Sigmoid colon (tissue), 7 donors: ENCODE measurements around the gene DENND1B. TPM values are rescaled to one million over a fixed set of nuclear protein-coding genes. Genes with fewer than 3 reads are reported as not detected.

ENCODE experiments used
- DNase-seq: peaks from one replicate; pipeline ENCODE4 v3.0.0-alpha.2; 2019
- H3K27ac ChIP-seq, 4 donors: fragments of 200-600 bp; sonication (generic); one replicate each; pipeline ENCODE4 v1.5.1; 2016 to 2019; ENCODE audit warnings: mild to moderate bottlenecking in 1 of 4
- H3K27me3 ChIP-seq, 3 donors: fragments of 200-600 bp; sonication (generic); one replicate each; pipeline ENCODE4 v1.5.1; 2019; ENCODE audit warnings: mild to moderate bottlenecking in 1 of 3
- H3K36me3 ChIP-seq, 4 donors: fragments of 200-600 bp; sonication (generic); one replicate each; pipeline ENCODE4 v1.5.1; 2016 to 2019
- H3K4me1 ChIP-seq, 4 donors: fragments of 200-600 bp; sonication (generic); one replicate each; pipeline ENCODE4 v1.5.1; 2017 to 2019
- H3K4me3 ChIP-seq, 4 donors: fragments of 200-600 bp; sonication (generic); one replicate each; pipeline ENCODE4 v1.5.1; 2017 to 2019; ENCODE audit warnings: mild to moderate bottlenecking in 2 of 4, moderate library complexity in 1 of 4
- H3K9me3 ChIP-seq, 4 donors: fragments of 200-600 bp in 3 of 4; sonication (generic) in 3 of 4; one replicate each; pipeline versions ENCODE4 v1.5.1 to v1.6.1; 2013 to 2019
- EP300 ChIP-seq, 4 donors: sonication (generic); formaldehyde crosslinking; IDR thresholded peaks; one replicate each; pipeline ENCODE4 v1.6.1; 2017; ENCODE audit warnings: antibody characterized with exemption in 4 of 4
- POLR2A ChIP-seq, 2 donors: fragments of 450-650 bp; IDR thresholded peaks; one replicate each; pipeline ENCODE4 v1.6.1; 2016; ENCODE audit warnings: antibody characterized with exemption in 2 of 2, mild to moderate bottlenecking in 2 of 2, moderate library complexity in 2 of 2
- POLR2AphosphoS5 ChIP-seq, 4 donors: sonication (generic); formaldehyde crosslinking; IDR thresholded peaks; one replicate each; pipeline ENCODE4 v1.6.1; 2017; ENCODE audit warnings: antibody characterized with exemption in 4 of 4
- WGBS, 2 donors: extraction: QIAGEN DNeasy Blood & Tissue Kit; methylation state at CpG; one replicate each; pipeline ENCODE4 v1.1.7; 2013; 5-methylcytosine and 5-hydroxymethylcytosine counted together
- intact Hi-C: fragments of 100-400 bp; cut with DNase I; formaldehyde crosslinking; loops from one replicate; pipeline ENCODE4 v1.15.1; 2023
- polyA plus RNA-seq, 3 donors: library from polyadenylated mRNA; stranded (reverse); fragments of 200-250 nt; gene quantifications; one replicate each; pipeline ENCODE4 v1.2.3, GENCODE V29; 2013
- total RNA-seq, 4 donors: library from RNA; depleted of rRNA; stranded (reverse); fragments of >200 nt; gene quantifications; one replicate each; pipeline ENCODE4 v1.1.0, GENCODE V29; 2016
- TF ChIP-seq, protein P1 (sequence below), 4 experiments: fragments of 450-650 bp in 3 of 4; fragments of 200-600 bp in 1 of 4; IDR thresholded peaks; one replicate each; pipeline ENCODE4 v1.5.1; 2016 to 2019; ENCODE audit warnings: antibody characterized with exemption in 4 of 4, mild to moderate bottlenecking in 3 of 4, moderate library complexity in 2 of 4
- donor health status: healthy with polysubstance abuse.
- donor health status: Bipolar disorder and iron deficiency.
- donor health status: healthy.

Gene DENND1B
- total and polyA plus RNA-seq, 7 donors = 6.6 to 16.8 (median 9.5) TPM

DNA sequence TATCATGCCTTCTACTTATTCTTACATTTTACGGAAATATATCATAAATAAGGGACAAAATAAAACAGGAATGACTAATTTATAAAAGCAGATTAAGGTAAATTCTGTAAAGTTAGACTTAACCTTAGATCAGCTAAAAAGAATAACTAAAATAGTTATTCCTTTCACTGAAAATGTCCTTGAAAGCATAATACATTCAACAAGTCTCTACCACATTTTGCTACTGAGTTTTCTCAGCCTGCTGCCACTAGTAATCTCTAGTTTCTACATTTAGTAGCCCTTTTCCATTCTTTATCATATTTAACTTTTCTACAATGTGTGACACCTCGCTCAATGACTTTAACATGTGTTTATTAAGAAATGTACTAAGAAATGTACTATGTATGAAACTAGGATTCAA, 89.0 kb downstream of the DENND1B start:
- Histone ChIP-seq H3K9me3 (peaks cover 0 to 6% (median 3%) of the 10 kb centered on the region in 4 donors), H3K36me3 (no peaks in the 10 kb centered on the region), H3K27me3 (no peaks in the 10 kb centered on the region), H3K27ac (no peak overlapping the region), H3K4me3 (no peak overlapping the region), H3K4me1 (no peaks in the 10 kb centered on the region)
- TF ChIP-seq EP300 (IDR thresholded peaks at IDR 0.05) (no peak), POLR2AphosphoS5 (IDR thresholded peaks at IDR 0.05) (no peak), POLR2A (IDR thresholded peaks at IDR 0.05) (no peak)
- TF ChIP-seq, protein P1, sequence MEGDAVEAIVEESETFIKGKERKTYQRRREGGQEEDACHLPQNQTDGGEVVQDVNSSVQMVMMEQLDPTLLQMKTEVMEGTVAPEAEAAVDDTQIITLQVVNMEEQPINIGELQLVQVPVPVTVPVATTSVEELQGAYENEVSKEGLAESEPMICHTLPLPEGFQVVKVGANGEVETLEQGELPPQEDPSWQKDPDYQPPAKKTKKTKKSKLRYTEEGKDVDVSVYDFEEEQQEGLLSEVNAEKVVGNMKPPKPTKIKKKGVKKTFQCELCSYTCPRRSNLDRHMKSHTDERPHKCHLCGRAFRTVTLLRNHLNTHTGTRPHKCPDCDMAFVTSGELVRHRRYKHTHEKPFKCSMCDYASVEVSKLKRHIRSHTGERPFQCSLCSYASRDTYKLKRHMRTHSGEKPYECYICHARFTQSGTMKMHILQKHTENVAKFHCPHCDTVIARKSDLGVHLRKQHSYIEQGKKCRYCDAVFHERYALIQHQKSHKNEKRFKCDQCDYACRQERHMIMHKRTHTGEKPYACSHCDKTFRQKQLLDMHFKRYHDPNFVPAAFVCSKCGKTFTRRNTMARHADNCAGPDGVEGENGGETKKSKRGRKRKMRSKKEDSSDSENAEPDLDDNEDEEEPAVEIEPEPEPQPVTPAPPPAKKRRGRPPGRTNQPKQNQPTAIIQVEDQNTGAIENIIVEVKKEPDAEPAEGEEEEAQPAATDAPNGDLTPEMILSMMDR (IDR thresholded peaks at IDR 0.05) = no peak
- DNase-seq = no peak
- 93 to 94% methylated on average over 2 of the region's 2 CpGs for WGBS, 2 donors
- intact Hi-C loops = no loop called here

DNA sequence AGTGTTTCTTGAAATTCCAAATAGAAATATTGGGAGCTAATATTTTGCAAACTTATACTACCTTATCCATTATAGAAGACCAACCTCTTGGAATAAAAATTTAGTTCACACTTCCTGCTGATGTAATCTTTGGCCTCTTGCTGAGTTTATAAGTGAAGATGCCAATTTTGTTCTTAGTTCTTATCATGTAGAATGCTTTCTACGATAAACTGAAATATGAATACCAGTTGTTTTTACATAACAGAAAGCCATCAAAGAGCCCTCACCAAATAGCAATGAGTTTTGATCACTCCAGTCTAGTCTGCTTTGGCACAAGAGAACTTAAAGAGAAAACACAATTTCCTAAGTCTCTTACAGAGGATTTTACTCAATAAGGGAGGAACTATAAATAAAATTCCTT, 89.5 kb downstream of the DENND1B start:
- Histone ChIP-seq H3K4me3 (no peak overlapping the region), H3K27ac (no peak overlapping the region), H3K4me1 (no peaks in the 10 kb centered on the region), H3K36me3 (no peaks in the 10 kb centered on the region), H3K27me3 (no peaks in the 10 kb centered on the region), H3K9me3 (peaks cover 0 to 6% (median 3%) of the 10 kb centered on the region in 4 donors)
- intact Hi-C loops = no loop called here
- TF ChIP-seq POLR2AphosphoS5 (IDR thresholded peaks at IDR 0.05) (no peak), POLR2A (IDR thresholded peaks at IDR 0.05) (no peak), EP300 (IDR thresholded peaks at IDR 0.05) (no peak)
- TF ChIP-seq, protein P1 (IDR thresholded peaks at IDR 0.05) = no peak
- WGBS, 2 donors = 16 to 52% methylated on average over 1 of the region's 1 CpG
- DNase-seq = no peak

DNA sequence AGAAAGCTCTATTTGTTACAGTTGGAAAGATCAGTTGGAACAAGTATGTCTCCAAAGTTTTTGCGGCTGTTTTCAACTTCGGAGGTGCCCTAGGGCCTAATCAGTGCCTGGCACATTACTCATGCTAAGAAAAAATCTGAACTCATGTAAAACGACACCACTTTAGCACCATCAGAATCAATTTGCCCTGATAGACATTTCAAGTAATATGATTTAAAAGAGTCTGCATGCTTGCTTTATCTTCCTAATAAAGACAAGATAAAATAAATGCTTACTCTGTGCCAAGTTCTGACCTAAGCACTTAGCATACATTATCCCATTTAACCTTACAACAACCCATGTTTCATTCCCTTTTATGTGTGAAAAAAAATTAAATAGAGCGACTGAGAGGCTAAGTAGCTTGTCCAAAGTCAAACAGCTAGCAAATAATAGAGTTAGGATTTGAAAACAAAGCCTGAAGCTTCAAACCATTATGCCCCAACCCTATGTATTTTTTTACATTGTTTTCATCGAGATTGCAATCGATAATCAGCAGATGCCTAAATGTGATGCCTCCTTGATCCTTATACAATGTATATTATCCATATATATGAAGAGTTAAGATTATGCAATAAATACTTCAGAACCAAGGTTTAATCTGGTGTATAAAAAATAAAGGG, 91.3 kb downstream of the DENND1B start:
- intact Hi-C loops = no loop called here

DNA sequence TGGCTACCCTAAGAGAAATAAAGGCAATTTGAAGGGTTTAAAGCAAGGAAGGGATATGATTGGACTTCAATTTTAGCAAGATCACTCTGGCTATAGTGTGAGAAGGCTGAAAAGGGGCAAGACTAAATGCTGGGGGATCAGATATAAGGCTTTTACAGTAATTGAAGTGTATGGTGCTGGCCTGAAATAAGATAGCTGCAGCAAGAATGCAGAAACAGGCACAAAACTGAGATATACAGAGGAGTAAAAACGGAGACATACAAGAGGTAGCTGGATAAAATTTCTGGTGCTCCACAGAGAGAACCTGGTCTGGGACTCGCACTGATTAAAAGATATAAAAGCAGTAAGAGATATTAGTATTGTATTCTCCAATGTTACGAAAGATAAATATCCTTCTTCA, 92.0 kb downstream of the DENND1B start:
- Histone ChIP-seq H3K4me3 (no peak overlapping the region), H3K36me3 (no peaks in the 10 kb centered on the region), H3K27me3 (no peaks in the 10 kb centered on the region), H3K9me3 (peaks cover 0 to 3% (median 1%) of the 10 kb centered on the region in 4 donors), H3K27ac (no peak overlapping the region), H3K4me1 (no peaks in the 10 kb centered on the region)
- DNase-seq = no peak
- intact Hi-C loops = no loop called here
- 91 to 96% methylated on average over 3 of the region's 3 CpGs for WGBS, 2 donors
- TF ChIP-seq, protein P1 (IDR thresholded peaks at IDR 0.05) = no peak

More for the DNA sequence above, 91.3 kb downstream of the DENND1B start:
- Histone ChIP-seq H3K27ac (no peak overlapping the region), H3K9me3 (peaks cover 0 to 6% (median 3%) of the 10 kb centered on the region in 4 donors), H3K4me1 (no peaks in the 10 kb centered on the region), H3K27me3 (no peaks in the 10 kb centered on the region), H3K36me3 (no peaks in the 10 kb centered on the region), H3K4me3 (no peak overlapping the region)
- 92% methylated on average over 6 of the region's 6 CpGs for WGBS, 2 donors
- no peak for DNase-seq
- TF ChIP-seq, protein P1 (IDR thresholded peaks at IDR 0.05) = no peak
- TF ChIP-seq POLR2AphosphoS5 (IDR thresholded peaks at IDR 0.05) = no peak
- TF ChIP-seq POLR2A (IDR thresholded peaks at IDR 0.05) = no peak
- TF ChIP-seq EP300 (IDR thresholded peaks at IDR 0.05) = no peak

DNA sequence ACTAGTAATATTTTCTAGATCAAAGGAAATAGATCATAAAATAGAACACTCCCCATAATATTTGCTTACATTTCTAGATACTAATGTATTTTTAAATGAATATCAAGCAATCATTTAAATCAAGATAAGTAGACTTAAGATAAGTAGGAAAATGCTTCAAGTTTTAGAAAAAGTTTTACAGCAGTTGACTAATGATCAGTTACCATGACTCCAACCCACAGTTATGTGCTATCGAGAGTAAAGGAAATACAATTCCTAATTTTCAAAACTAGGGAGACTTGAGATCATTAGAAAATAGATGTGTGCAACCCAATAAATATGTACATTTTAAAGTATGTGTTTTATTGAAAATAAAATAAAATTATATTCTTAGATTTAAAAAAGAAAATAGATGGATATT, 95.0 kb downstream of the DENND1B start:
- Histone ChIP-seq H3K27me3 (no peaks in the 10 kb centered on the region), H3K27ac (no peak overlapping the region), H3K4me1 (peaks cover 0 to 5% (median 0%) of the 10 kb centered on the region in 4 donors), H3K9me3 (no peaks in the 10 kb centered on the region), H3K36me3 (no peaks in the 10 kb centered on the region), H3K4me3 (no peak overlapping the region)
- TF ChIP-seq, protein P1 (IDR thresholded peaks at IDR 0.05) = no peak
- no peak for TF ChIP-seq EP300 (IDR thresholded peaks at IDR 0.05)
- TF ChIP-seq POLR2A (IDR thresholded peaks at IDR 0.05) = no peak
- no peak for TF ChIP-seq POLR2AphosphoS5 (IDR thresholded peaks at IDR 0.05)
- DNase-seq = no peak
- intact Hi-C loops = no loop called here
- WGBS, 2 donors = 94 to 97% methylated on average over 1 of the region's 1 CpG
